Measurements from ENCODE around the gene ZNF564.

DNA sequence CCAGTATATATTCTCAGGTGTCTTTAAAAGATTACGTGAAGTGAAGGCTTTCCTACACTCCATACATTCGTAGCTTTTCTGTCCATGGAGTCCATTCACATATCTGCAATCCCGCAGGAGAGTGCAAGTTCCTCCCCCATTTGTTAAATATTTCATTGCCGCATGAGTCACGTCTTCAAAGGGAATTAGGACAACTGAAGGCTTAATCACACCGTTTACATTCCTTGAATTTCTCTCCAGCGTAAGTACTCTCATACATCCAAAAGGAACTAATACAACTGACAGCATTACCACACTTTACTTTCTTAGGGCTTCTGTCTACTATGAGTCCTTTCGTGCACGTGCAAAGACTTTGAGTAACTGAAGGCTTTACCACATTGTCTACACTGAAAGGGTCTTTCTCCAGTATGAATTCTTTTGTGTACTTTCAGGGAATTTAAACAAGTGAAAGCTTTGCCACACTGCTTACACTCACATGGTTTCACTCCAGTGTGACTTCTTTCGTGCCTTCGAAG, 29.0 kb upstream of the ZNF564 start:
- TF ChIP-seq, protein P1, sequence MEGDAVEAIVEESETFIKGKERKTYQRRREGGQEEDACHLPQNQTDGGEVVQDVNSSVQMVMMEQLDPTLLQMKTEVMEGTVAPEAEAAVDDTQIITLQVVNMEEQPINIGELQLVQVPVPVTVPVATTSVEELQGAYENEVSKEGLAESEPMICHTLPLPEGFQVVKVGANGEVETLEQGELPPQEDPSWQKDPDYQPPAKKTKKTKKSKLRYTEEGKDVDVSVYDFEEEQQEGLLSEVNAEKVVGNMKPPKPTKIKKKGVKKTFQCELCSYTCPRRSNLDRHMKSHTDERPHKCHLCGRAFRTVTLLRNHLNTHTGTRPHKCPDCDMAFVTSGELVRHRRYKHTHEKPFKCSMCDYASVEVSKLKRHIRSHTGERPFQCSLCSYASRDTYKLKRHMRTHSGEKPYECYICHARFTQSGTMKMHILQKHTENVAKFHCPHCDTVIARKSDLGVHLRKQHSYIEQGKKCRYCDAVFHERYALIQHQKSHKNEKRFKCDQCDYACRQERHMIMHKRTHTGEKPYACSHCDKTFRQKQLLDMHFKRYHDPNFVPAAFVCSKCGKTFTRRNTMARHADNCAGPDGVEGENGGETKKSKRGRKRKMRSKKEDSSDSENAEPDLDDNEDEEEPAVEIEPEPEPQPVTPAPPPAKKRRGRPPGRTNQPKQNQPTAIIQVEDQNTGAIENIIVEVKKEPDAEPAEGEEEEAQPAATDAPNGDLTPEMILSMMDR (IDR thresholded peaks at IDR 0.05 in 2 of 3, conservative IDR thresholded peaks at IDR 0.05 in 1 of 3; ENCODE audit: borderline replicate concordance in 1 of 3, insufficient read depth in 1 of 3, low read depth in 2 of 3, low read length in 2 of 3): no peak
- TF ChIP-seq SIN3A (IDR thresholded peaks at IDR 0.05; ENCODE audit: low read depth) (no peak), ZBTB33 (IDR thresholded peaks at IDR 0.05; ENCODE audit: extremely low read depth, insufficient replicate concordance, low read length) (no peak), JUND (IDR thresholded peaks at IDR 0.05) (peak; percentile 33; the same call in 1 of the 2 replicates), EGR1 (IDR thresholded peaks at IDR 0.05; ENCODE audit: low read depth) (no peak)
